Stomach (tissue), 9 donors: ENCODE data around the gene CCDC88B. TPM values are rescaled to one million over a fixed set of nuclear protein-coding genes. Genes with fewer than 3 reads are reported as not detected.

Experiments used
- DNase-seq, 2 donors: peaks; one replicate each; pipeline versions ENCODE4 v3.0.0 to v3.0.0-alpha.2; 2013 to 2019
- H3K27ac ChIP-seq, 5 donors: fragments of 200-600 bp in 4 of 5; sonication (generic) in 4 of 5; one replicate each; pipeline ENCODE4 v1.5.1; 2013 to 2019; ENCODE audit warnings: mild to moderate bottlenecking in 1 of 5, moderate library complexity in 1 of 5
- H3K27me3 ChIP-seq, 3 donors: fragments of 200-600 bp; sonication (generic); one replicate each; pipeline ENCODE4 v1.5.1; 2017 to 2019; ENCODE audit warnings: mixed run types in 1 of 3
- H3K36me3 ChIP-seq, 4 donors: fragments of 200-600 bp; sonication (generic); 1 replicate in 3 of 4; 2 replicates in 1 of 4; pipeline ENCODE4 v1.5.1; 2016 to 2019
- H3K4me1 ChIP-seq, 4 donors: fragments of 200-600 bp; sonication (generic); one replicate each; pipeline ENCODE4 v1.5.1; 2016 to 2019
- H3K4me3 ChIP-seq, 4 donors: fragments of 200-600 bp; sonication (generic) in 3 of 4; one replicate each; pipeline ENCODE4 v1.5.1; 2016 to 2019; ENCODE audit warnings: mild to moderate bottlenecking in 1 of 4
- H3K9me3 ChIP-seq, 4 donors: fragments of 200-600 bp; sonication (generic); one replicate each; pipeline ENCODE4 v1.5.1; 2016 to 2019
- CTCF ChIP-seq, 7 experiments: fragments of 450-650 bp in 4 of 7; fragments of 200-600 bp in 3 of 7; sonication (generic) in 3 of 7; IDR thresholded peaks; one replicate each; pipeline ENCODE4 v1.5.1; 2016 to 2019; ENCODE audit warnings: antibody characterized with exemption in 7 of 7, control low read depth in 2 of 7, mild to moderate bottlenecking in 1 of 7
- EP300 ChIP-seq: sonication (generic); formaldehyde crosslinking; IDR thresholded peaks from one replicate; pipeline ENCODE4 v1.6.1; 2017; ENCODE audit warnings: antibody characterized with exemption
- POLR2A ChIP-seq, 4 donors: fragments of 450-650 bp; IDR thresholded peaks; one replicate each; pipeline ENCODE4 v1.6.1; 2016; ENCODE audit warnings: antibody characterized with exemption in 4 of 4, control low read depth in 2 of 4, mild to moderate bottlenecking in 1 of 4, moderate library complexity in 1 of 4
- POLR2AphosphoS5 ChIP-seq, 3 donors: sonication (generic); formaldehyde crosslinking; IDR thresholded peaks; one replicate each; pipeline ENCODE4 v1.6.1; 2016; ENCODE audit warnings: antibody characterized with exemption in 3 of 3
- whole genome bisulfite sequencing, 5 donors: extraction: QIAGEN DNeasy Blood & Tissue Kit in 3 of 5; methylation state at CpG; one replicate each; pipeline versions ENCODE4 v1.1.5 to v1.1.7; 2013 to 2018; 5-methylcytosine and 5-hydroxymethylcytosine counted together
- intact Hi-C: fragments of 100-400 bp; cut with DNase I; formaldehyde crosslinking; loops from one replicate; pipeline ENCODE4 v1.15.1; 2023; ENCODE audit warnings: low total_unique reads
- polyA plus RNA-seq, 3 donors: library from polyadenylated mRNA; stranded (reverse); fragments of 200-250 nt; gene quantifications; one replicate each; pipeline ENCODE4 v1.2.3, GENCODE V29; 2013
- total RNA-seq, 5 donors: library from RNA; depleted of rRNA; stranded (reverse); fragments of >200 nt; gene quantifications; one replicate each; pipeline versions ENCODE4 v1.1.0 to v1.2.3, GENCODE V29; 2014 to 2016
- donor health status: healthy with polysubstance abuse.
- donor health status: Bipolar disorder and iron deficiency.
- donor health status: healthy.

The CCDC88B gene
- total and polyA plus RNA-seq, 8 donors, result 1.8 to 137 (median 37.0) TPM

DNA sequence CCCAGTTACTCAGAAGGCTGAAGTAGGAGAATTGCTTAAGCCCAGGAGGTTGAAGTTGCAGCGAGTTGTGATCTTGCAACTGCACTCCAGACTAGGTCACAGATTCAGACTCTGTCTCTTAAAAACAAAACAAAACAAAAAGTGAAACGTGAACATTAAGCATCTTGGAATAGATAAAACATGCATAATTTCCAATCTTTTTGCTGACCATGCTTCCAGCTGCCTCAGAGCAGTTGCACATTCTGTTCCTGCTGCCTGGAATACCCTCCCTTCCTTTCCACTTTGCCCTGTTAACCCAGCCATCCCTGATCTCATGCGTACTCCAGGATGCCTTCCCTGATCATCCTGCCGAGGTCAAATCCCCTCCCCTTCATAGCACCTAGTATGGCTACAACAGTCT is 718 bp upstream of the CCDC88B start:
- Histone ChIP-seq H3K4me3 (peak overlapping the region in 2 of 4 donors; percentile 43 to 47), H3K9me3 (no peaks in the 10 kb centered on the region), H3K36me3 (peaks cover 0 to 6% (median 0%) of the 10 kb centered on the region in 4 donors), H3K4me1 (peaks cover 13 to 55% (median 31%) of the 10 kb centered on the region in 4 donors), H3K27me3 (no peaks in the 10 kb centered on the region), H3K27ac (peak overlapping the region in 3 of 5 donors; percentile 18 to 82 (median 65))
- 57 to 71% (median 63%) methylated on average over 4 of the region's 4 CpGs for WGBS, 5 donors
- intact Hi-C loops, result no loop called here
- no peak for TF ChIP-seq EP300
- no peak for DNase-seq

GRCh38 chr11:64340671-64341335 is 799 bp downstream of the CCDC88B start:
- Histone ChIP-seq H3K9me3 (no peaks in the 10 kb centered on the region), H3K27me3 (no peaks in the 10 kb centered on the region), H3K4me3 (peak overlapping the region; percentile 26 to 47 (median 39)), H3K4me1 (peaks cover 13 to 41% (median 31%) of the 10 kb centered on the region in 4 donors), H3K27ac (peak overlapping the region in 3 of 5 donors; percentile 18 to 82 (median 65)), H3K36me3 (peaks cover 0 to 14% (median 0%) of the 10 kb centered on the region in 4 donors)
- 32 to 48% (median 40%) methylated on average over 20 to 33 of the region's 33 CpGs for WGBS, 5 donors
- intact Hi-C loops, result no loop called here
- TF ChIP-seq POLR2A (IDR thresholded peaks at IDR 0.05), result no peak
- no peak for TF ChIP-seq POLR2AphosphoS5 (IDR thresholded peaks at IDR 0.05)
- TF ChIP-seq CTCF (IDR thresholded peaks at IDR 0.05), result no peak
- no peak for TF ChIP-seq EP300
- DNase-seq, result peak; percentile 61 to 67

DNA sequence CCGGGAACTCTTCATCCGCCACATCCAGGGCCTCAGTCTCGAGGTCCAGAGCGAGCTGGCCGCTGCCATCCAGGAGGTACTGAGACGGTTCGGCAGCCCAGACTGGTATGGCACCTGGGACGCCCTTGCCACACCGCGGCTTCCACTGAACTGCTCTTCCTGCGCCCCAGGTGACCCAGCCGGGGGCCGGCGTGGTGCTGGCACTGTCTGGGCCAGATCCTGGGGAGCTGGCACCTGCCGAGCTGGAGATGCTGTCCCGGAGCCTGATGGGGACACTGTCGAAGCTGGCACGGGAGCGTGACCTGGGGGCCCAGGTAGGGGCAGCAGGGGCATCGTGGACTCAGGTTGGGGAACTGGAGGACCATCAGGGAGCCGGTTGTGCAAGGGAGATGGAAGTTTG is 1.4 kb downstream of the CCDC88B start:
- 75 to 85% (median 79%) methylated on average over 4 to 21 of the region's 21 CpGs for WGBS, 5 donors
- Histone ChIP-seq H3K27ac (peak overlapping the region in 2 of 5 donors; percentile 75 to 80), H3K4me3 (peak overlapping the region in 2 of 4 donors; percentile 43 to 47), H3K36me3 (peaks cover 0 to 14% (median 0%) of the 10 kb centered on the region in 4 donors), H3K4me1 (peaks cover 13 to 41% (median 31%) of the 10 kb centered on the region in 4 donors), H3K9me3 (no peaks in the 10 kb centered on the region), H3K27me3 (no peaks in the 10 kb centered on the region)
- intact Hi-C loops, result no loop called here
- TF ChIP-seq EP300 (no peak), POLR2AphosphoS5 (IDR thresholded peaks at IDR 0.05) (no peak), CTCF (IDR thresholded peaks at IDR 0.05) (no peak), POLR2A (IDR thresholded peaks at IDR 0.05) (no peak)
- no peak for DNase-seq

DNA sequence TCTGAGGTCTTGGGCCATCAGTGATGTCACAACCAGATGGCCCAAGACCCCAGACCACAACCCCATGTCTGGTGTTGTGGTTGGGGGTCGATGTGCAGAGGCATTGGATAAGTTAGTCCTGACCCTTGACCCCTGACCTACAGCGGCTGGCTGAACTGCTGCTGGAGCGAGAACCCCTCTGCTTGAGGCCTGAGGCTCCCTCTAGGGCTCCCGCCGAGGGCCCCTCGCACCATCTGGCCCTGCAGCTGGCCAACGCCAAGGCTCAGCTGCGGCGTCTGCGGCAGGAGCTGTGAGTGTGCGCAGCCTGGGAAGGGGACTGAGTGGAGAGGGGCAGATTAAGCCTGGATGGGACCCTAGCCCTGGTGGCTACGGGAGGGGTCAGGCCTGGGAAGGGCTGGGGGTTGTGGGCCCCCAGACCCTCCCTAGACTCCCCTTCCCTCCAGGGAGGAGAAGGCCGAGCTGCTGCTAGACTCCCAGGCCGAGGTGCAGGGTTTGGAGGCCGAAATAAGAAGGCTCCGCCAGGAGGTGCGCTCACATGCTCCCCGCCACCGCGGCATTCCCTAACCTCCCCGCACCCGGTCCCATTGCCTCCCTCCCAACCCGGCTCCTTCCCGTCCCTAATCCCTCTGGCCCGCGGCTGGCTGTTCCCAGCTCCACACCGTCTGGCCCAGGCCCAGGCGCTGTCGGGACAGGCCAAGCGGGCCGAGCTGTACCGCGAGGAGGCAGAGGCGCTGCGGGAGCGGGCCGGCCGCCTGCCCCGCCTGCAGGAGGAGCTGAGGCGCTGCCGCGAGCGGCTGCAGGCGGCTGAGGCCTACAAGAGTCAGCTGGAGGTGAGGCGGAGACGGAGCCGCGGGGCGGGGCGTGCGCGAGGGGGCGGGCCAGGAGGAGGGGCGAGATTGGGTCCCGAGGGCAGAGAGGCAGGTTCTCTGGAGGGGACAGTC is 2.1 kb downstream of the CCDC88B start:
- H3K27ac ChIP-seq, result peak overlapping the region; percentile 75 to 81 (median 77)
- no peaks in the 10 kb centered on the region for H3K9me3 ChIP-seq
- H3K4me1 ChIP-seq, result peaks cover 13 to 45% (median 32%) of the 10 kb centered on the region in 4 donors
- peak; percentile 96 for DNase-seq
- WGBS, 5 donors, result 16 to 38% (median 19%) methylated on average over 22 to 55 of the region's 55 CpGs
- H3K4me3 ChIP-seq, result peak overlapping the region; percentile 30 to 44 (median 34)
- intact Hi-C loops, result no loop called here
- peaks cover 0 to 14% (median 0%) of the 10 kb centered on the region in 4 donors for H3K36me3 ChIP-seq
- H3K27me3 ChIP-seq, result no peaks in the 10 kb centered on the region
- peak; percentile 51 to 82 (median 76) for TF ChIP-seq POLR2AphosphoS5 (IDR thresholded peaks at IDR 0.05)
- peak in 1 of 4 donors; percentile 23 for TF ChIP-seq POLR2A (IDR thresholded peaks at IDR 0.05)
- peak in 5 of 7 experiments; percentile 37 to 66 (median 50) for TF ChIP-seq CTCF (IDR thresholded peaks at IDR 0.05)
- no peak for TF ChIP-seq EP300
